HFF-Myc (cell line): ENCODE measurements around the gene CACNA1S.

Source experiments
- DNase-seq: peaks from one replicate; pipeline ENCODE4 v3.0.0-alpha.2; 2011; ENCODE audit warnings: low read depth; ENCODE audit errors: extremely low read depth
- H3K4me3 ChIP-seq: replicated peaks from 2 replicates; pipeline ENCODE4 v1.5.1; 2011; ENCODE audit warnings: low read depth, mild to moderate bottlenecking, control low read depth, low read length
- CTCF ChIP-seq: IDR thresholded peaks from 2 replicates; pipeline ENCODE4 v1.5.1; 2012; ENCODE audit warnings: mild to moderate bottlenecking, low read depth, low read length, control low read depth; ENCODE audit errors: missing control alignments

CACNA1S gene

GRCh38 chr1:201004154-201004553 is 108.1 kb downstream of the CACNA1S start:
- no peak for TF ChIP-seq CTCF
- H3K4me3 ChIP-seq, result no peak overlapping the region
- DNase-seq, result no peak

GRCh38 chr1:201002510-201002909 is 109.7 kb downstream of the CACNA1S start:
- H3K4me3 ChIP-seq, result no peak overlapping the region
- no peak for TF ChIP-seq CTCF
- DNase-seq, result no peak

- no peak for TF ChIP-seq CTCF
- no peak for DNase-seq
- H3K4me3 ChIP-seq, result no peak overlapping the region
These were observed 110.3 kb downstream of the CACNA1S start for GRCh38 chr1:201001962-201002361.

GRCh38 chr1:201000391-201000790 is 111.8 kb downstream of the CACNA1S start:
- TF ChIP-seq CTCF, result no peak
- H3K4me3 ChIP-seq, result no peak overlapping the region
- no peak for DNase-seq

GRCh38 chr1:200999667-201000066 is 112.6 kb downstream of the CACNA1S start:
- no peak for DNase-seq
- TF ChIP-seq CTCF, result no peak
- no peak overlapping the region for H3K4me3 ChIP-seq

GRCh38 chr1:200998323-200998722 is 113.9 kb downstream of the CACNA1S start:
- H3K4me3 ChIP-seq, result no peak overlapping the region
- no peak for TF ChIP-seq CTCF
- DNase-seq, result no peak

- no peak for DNase-seq
These were observed 119.7 kb downstream of the CACNA1S start for GRCh38 chr1:200992382-200993048.

More at GRCh38 chr1:200992382-200993048, 119.7 kb downstream of the CACNA1S start:
- TF ChIP-seq CTCF, result no peak
- no peak overlapping the region for H3K4me3 ChIP-seq
